Amniotic stem cell (primary cell): ENCODE measurements around the gene UBASH3A.

ENCODE experiments used
- DNase-seq: peaks from one replicate; lab custom pipeline; 2025; lab: John Stamatoyannopoulos, UW

Gene UBASH3A

DNA sequence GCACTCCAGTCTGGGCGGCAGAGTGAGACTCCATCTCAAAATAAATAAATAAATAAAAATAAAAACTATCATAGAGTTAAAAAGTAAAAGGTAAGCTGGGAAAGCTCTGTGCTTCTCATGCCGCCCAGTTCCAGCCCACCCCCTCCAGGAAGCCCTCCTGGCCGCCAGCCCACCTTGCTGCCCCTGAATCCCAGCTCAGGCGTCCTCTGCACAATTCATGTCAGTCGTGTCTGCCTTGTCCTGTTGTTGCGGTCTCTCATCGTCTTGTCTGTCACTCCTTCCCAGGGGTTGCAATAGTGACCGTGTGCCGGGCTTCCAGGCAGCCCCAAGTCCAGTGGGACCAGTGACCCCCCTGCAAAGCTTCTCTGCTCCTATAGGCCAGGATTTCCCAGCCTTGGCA lies 48.2 kb downstream of the UBASH3A start:
- DNase-seq, result no peak

DNA sequence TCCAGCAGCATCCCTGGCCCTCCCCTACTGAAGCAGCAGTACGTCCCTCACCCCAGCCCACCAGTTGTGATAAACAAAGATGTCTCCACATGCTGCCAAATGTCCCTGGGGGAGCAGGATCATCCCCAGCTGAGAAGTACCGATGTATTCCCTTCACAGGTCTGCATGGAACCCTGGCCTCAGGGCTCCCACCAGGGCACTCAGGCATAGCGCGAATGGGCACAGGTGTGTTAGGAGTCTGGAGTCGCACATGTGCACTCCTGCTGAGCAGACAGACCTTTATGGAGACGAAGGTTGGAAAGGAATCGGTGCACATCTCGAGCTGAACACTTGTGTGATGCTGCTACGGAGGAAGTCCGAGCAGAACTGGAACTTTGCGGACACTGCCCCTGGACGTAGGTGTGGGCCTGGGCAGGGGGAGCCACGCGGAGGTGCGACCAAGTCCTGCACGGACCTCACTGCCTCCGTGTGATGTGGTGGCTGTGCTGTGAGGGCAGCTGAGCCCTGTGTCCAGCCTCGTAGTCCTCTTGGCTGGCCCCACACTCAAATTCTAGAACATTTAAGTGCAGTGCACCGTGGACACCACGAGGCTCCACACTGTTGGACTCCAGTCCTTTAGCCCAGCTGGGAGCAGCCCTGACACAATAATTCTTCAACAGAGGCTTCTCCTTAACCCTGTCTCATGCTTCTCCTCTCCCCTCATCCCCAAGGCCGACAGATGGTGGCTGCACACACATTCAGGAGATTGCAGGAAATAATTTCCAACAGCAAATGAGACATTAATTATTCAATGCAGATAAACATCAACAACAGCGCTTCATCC lies 48.9 kb downstream of the UBASH3A start:
- DNase-seq, result no peak

DNA sequence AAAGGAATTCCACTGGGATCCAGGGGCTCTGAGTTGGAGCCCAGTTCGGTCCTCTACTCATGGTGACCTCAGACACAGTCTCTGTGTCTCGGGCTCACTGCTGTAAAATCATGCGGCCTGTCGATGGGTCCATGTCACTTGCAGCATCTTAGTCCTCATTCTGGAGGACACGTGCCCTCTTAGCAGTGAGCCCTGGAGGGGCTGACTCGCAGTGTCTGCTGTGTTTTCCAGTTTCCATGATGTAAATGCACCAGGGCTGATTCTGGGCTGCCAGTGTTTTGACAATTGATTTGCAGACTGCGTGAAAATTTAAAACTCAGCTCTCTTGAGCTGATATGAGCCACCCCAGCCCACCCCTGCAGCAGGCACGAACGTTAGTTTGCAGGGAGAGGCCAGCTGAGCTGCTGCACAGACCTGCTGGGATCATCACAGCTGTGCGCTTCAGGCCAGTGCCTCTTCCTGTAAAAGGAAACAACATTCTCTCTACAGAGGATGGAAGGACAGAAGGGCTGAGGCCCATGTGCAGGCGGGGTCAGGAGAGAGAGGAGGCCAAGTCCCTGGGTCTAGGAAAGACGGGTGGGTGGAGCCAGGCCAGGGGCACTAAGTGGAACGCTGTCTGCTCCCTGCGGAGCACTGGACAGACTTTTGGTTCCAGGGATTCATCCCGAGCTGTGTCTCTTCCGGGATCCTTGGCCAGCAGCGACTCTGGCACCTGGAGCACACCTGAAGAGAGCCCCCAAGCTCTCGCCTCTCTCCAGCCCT lies 49.7 kb downstream of the UBASH3A start:
- no peak for DNase-seq

DNA sequence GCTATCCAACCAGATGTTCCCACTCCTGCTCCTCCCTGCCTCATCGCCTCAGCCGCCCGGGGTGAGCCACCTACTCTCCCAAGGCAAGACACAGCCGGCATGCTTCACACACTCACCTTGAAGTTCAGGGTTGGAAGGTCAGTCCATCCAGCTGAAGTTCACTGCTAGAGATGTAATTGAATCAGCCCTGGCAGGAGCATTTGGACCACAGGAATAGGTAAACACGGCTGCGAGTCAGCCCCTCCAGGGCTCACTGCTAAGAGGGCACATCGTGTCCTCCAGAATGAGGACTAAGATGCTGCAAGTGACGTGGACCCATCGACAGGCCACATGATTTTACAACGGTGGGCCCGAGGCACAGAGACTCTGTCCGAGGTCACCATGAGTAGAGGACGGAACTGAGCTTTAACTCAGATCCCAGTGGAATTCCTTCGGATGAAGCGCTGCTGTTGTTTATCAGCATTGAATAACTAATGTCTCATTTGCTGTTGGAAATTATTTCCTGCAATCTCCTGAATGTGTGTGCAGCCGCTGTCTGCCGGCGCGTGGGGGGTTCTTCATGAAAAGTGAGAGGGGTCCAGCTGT lies 50.4 kb downstream of the UBASH3A start:
- DNase-seq, result no peak

DNA sequence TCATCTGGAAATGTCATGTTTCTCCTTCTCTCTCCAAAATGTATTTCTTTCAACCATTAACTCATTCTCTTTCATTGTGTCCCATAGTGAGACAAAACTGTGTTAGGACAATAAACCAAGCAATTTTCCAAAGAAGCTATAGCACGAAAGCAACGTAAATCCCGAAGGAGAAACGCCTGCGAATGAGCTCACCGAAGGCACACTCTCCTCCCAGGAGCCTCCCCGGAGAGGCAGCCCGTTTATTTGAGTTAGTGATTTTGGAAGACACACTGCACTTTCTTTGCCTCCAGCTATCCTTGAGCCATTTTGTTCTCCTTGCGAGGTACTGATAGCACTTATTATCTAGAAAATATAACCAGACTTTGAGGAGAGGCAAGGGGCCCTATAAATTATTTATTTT lies 51.1 kb downstream of the UBASH3A start:
- no peak for DNase-seq

DNA sequence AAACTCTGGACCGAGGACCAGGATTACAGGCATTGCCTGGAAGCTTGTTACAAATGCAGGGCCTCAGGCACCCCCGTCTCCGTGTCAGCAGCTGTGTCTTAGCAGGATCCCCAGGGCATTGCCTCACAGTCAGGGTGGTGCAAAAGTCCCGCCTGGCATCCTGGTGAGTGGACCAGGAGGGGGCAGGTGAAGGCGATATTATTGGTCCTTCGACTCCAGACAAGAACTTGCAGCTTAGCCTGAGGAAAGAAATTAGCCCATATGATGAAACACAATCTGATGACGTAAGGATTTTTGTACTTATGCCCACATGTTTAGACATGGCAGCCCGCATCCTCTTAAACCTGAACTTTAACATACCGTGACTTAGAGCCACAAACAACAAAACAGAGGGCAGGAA lies 51.5 kb downstream of the UBASH3A start:
- no peak for DNase-seq

DNA sequence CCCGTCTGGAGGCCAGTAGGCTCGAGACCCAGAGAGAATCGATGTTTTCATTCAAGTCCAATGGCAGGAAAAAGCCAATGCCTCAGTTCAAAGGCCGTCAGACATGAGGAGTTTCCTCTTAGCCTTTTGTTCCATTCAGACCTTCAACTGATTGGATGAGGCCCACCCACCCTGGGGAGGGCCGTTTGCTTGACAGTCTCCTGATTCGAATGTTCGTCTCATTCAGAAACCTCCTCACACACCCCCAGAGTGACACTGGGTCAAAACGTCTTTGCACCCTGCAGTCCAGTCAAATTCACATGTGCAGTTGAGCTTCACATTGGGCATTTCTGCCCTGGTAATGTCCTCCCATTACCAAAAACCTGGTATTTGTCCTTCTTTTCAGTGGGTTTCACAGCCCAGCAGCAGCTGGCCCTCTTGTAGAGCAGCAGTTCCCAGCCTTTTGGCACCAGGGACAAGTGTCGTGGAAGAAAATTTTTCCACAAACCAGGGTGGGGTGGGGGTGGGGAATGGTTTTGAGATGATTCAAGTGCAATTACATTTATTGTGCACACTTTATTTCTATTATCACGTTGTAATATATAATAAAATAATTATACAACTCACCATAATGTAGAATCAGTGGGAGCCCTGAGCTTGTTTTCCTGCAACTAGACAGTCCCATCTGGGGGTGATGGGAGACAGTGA lies 52.2 kb downstream of the UBASH3A start:
- DNase-seq, result no peak

DNA sequence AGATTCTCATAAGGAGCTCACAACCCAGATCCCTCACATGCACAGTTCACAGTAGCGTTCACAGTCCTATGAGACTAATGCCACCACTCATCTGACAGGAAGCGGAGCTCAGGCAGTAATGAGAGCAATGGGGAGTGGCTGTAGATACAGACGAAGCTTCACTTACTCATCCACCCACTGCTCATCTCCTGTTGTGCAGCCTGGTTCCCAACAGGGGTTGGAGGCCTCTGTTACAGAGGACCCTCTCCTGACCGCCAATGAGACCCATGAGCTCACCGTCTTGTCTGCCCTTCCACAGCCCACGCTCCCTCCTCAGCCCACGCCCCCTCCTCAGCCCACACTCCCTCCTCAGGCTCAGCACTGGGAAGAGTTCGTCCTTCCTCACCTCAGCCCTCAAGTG lies 52.8 kb downstream of the UBASH3A start:
- DNase-seq, result no peak

DNA sequence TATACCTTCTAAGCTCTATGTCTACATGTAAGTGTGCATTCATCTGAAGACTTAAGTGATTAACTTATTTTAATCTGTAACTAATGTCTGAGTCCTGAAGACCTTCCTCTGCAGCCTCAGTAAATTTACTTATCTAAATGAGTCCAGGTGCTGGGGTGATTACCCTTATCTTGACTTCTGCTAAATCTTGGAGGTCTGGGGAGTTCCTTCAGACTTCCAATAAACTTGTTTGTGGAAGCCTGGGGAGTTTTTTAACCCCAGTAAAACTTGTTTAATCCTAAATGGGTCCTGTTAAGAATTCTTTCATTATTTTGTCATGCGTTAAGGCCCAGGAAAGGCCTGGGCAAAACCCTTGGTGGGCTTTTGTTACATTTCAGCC lies 55.4 kb downstream of the UBASH3A start:
- DNase-seq, result no peak

DNA sequence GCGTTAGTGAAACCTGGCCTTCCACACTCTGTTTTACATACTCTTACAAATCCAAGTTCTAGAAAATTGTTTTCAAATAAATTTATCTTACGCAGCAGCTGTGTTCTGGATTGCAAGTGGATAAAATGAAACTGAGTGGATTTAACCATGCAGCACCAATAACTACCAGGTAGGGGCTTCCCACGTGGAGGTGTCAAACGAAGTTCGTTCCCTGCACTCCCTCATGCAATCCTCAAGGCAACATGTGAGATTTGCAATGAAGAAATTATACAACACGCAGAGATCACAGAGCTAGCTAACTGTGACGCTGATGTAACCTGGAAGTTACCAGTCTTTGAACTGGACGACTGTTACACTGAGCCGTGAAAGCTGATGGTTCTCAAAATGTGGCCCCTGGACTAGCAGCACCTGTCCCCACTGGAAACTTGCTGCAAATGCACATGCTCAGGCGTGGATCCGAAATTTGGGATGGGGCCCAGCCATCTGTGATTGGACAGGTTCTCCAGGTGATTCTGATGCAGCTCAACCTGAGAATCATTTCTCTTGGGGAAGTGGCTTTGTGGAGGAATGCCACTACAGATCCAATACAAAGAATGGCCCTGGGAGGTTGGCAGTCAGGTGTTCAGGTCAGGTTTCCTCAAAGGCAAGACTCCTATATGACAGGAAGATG lies 56.0 kb downstream of the UBASH3A start:
- DNase-seq, result no peak

DNA sequence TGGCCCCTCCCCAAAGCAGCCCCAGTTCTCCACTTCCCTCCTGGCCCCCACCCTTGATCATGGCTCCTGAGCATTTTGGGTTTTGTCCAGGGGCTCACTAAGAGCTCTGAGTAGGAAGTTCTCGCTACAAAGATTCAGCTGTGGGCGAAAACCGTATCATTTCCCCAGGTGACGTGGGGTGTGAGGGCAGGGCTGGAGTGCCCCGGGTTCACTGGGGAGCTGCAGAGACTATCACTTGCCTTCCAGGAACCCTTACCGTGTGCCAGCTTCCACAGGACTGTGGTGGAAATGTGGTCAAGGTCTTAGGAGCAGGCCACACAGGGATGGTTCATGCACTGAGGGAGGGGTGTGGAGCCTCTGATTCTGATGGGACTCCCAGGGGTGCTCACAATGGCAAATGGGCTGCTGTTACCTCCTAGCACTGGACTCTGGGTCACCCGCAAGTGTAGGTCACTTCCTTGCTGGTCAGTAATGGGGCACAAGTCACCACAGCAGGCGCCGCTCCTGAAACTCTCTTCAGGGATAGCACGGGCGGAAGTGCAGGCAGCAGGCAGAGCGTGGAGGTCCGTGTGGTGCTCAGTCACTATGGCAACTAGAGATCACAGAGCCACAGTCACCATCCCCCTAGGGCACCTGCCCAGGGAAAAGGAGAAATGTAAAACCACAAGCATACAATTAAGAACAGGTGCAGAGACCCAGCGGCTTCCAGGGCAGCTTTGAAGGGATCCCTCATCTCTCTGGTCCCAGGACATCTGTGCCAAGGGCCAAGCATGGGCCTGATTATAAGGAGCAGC lies 56.9 kb downstream of the UBASH3A start:
- DNase-seq, result no peak

DNA sequence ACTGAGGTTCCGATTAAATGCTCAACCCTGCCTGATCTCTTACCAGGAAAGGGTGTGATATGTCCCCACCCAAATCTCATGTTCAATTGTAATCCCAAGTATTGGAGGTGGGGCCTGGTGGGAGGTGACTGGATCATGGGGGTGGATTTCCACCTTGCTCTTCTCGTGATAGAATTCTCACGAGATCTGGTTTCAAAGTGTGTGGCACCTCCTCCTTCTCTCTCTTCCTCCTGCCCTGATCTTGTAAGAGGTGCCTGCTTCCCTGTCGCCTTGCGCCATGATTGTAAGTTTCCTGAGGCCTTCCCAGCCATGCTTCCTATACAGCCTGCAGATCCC lies 57.5 kb downstream of the UBASH3A start:
- no peak for DNase-seq

DNA sequence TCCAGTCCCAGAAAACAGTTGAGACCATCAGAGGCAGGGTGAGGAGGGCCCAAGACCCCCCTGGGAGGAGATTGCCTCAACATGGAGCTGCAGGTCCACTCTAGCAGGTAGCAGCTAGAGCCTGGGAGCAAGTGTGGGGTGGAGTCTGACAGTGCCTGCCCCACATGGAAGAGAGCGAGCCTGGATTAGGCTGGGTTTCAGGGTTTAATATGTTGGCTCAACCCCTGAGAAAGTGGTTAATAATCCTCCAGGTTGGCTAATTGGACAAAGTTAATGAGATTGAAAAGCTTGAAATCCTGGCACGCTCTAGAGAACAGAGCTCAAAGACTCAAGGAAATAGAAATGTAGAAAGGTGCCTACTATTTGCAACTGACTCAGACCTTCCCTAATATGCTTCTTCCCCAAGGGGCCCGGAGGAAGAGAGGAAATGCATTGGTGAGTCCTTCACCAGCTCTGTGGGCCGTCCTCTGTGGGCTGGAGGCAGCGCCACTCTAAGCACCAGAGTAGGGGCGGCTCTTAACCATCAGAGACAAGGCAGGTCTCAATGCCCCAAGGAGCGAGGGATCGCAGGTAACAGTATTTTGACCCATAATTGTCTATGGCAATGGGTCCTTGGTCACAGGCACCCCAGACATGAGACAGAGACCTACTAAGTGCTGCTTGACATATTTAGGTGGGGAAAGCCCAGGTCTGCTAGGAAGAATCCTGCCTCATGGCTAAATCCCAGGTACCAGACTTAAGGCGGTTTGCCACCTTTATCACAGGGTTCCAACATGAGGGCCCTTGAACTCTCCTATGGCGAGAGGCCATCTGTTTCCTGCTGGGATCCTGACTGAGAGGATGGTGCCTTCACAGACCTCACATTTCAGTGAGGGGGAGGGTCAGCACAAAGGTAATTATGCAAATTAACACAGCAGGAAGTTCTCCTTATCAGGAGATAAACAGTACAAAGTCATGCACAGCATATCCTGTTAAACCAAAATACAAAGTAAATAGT lies 58.5 kb downstream of the UBASH3A start:
- no peak for DNase-seq

DNA sequence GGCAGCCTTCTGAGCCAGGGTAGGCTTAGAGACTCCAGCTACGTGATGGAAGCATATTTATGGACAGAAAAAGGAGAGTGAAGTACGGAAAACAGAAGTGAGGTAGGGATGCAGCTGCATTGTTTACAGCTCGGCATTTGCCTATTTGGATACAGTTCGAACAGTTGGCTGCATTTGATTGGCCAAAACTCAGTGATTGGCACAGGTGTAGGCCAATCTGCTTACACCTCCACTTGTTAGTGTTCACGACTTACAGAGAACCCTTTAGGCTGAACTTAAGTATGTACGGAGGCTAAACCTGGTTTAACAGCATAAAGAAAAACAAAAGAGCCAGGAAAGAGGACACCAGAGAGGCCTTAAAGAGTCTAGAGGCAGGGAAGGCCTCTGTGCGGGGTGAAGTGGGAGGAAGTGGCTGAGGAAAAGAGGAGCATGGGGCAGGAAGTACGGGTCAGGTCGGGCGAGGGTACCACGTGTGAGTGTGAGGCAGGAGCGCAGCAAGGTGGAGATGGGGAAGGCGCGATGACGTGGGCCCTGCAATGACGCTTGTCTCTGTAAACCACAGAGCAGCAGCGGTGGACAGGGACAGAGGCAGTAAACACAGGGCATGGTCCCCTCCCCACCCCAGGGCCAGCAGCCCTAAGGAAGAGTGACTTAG lies 60.3 kb downstream of the UBASH3A start:
- no peak for DNase-seq

DNA sequence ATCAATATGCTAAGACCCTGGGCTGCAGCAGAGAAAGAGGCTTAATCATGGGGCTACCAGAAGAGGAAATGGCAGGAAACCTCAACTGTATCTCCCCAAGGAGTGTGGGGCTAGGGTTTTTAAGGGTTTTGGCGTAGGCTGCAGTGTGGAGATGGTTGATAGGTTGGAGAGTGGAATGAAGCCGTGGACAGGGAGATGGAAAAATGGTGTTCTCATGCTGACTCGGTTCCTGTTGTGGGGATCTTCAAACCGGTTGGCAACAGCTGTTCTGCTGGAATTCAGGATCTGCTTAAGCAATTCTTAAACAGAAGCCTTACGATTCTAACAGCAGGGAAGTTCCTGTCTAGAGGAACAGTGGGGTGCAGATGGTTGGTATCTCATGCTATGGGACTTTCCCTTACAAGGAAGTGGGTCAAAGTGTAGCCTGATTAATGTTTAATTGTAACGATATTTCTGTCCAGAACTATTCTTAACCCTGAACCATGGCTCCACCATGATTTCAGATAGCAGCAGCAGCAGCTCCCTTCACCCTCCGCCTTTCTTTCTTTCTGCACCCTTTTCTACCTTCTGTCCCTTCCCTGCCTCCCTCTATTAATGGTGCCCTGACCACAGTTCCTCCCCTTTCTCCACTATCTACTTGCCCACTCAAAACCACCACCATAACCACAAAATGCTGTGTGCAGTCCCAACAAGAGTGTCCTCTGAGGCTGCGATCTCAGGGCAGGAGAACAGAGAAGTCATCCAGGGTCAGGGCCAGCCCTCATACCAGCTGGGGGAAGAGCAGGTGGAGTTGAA lies 61.5 kb downstream of the UBASH3A start:
- DNase-seq, result no peak

DNA sequence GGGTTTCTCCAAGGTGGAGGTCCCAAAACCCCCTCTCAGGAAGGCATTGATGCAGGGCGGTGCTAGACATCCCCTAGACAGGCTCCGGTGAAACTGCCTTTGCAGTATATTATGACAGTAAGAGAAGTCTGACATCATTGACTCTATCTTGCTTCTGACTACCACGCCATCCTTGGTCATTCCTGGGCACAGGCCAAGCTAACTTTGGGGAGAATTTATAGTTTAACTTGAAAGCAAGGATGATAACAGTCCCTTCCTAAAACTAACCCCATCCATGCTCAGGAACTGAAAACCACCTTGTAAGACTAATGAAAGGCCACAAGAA lies 62.1 kb downstream of the UBASH3A start:
- DNase-seq, result no peak

DNA sequence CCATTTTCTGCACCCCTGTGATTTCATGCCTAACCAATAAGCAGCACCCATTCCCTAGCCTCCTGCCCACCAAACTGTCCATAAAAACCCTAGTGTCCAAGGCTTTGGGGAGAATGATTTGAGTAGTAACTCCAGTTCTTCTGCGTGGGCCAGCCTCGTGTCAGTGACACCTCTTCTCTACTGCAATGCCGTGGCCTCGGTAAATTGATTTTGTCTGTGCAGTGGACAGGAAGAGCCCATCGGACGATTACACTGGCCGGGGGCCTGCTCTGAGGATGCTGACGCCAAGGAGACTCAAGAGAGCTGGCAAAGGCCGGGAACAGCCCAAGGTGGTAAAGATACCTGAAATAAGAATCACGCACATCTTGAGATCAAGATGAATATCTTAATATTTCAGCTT lies 63.0 kb downstream of the UBASH3A start:
- no peak for DNase-seq

DNA sequence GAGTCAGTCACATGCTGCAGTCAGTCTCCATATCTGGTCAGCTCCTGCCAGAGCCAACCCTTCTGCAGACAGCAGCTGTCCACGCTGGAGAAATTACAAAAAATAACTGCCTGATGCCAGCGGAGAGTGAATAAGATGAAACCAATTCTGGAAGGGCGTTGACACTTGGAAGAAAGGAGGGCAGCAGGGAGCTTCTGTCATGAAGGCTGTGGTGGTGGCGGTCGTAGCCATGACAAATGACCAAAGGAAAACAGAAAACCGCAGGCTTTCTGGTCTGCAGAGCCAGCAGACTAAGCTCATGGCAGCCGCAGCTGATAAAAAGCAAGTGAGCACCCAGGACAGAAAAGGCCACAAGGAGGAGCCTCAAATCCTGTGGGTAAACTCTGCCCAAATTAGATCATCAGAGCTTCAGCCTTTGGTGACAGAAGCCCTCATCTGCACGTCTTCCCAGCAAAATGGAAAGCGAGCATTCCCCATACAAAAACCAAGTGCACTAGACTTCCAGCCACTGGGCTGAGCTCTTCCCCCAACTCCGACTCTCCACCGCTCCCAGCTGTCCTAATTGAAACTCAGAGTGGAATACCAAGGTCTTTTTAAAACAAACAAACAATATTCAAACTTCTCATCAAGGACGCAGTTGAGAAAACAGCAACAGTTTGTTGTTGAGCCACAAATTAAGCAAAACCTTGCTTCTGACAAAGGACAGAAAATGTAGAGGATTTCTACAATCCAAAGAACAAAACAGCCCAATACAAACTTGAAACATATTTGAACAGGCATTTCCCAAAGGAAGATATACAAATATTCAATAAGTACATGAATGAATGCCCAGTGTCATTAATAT lies 63.7 kb downstream of the UBASH3A start:
- DNase-seq, result no peak
